SKM-1 treated with dmso at 0.1 percent for 144 hours (cell line): Measurements from ENCODE around the gene POMT2.
"Not testable (repeated sequence)": the region's sequence is repeated elsewhere in the genome, so short reads cannot be mapped to it uniquely, and the experiment has no call there.

ENCODE experiments used
- DNase-seq: peaks from one replicate; lab custom pipeline; 2025; ENCODE audit not compliant: unreplicated experiment; lab: John Stamatoyannopoulos, UW

The POMT2 gene

DNA sequence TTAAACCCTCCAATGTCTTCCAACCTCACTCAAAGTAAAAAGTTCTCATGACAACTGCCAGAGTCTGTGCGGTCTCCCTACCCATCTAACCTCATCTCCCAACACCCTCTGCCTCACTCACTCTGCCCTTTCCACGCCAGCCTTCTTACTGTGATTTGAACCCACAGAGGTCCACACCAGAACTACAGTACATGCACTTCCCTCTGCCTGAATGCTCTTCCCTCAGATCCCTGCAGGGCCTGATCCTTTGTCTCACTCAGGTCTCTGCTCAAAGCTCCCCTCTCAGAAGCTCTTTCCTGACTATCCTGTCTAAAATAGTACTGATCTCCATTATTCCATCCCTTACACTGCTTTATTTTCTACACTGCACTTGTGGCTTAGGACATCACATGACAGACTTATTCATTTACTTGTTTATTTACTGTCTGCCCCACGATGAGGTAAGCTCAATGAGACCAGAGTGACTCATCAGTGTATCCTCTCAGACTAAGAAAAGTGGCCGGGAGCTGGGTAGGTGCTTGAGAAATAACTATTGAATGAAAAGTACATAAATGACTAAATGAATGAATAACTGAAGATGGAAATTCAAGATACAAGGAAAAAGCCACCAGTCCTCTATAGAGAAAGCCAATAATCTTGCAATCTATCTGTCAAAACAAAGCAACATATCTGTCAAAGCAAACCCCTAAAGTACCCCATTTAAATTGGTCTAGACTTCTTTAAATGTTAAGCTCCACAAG, 17.1 kb downstream of the POMT2 start:
- DNase-seq = no peak

DNA sequence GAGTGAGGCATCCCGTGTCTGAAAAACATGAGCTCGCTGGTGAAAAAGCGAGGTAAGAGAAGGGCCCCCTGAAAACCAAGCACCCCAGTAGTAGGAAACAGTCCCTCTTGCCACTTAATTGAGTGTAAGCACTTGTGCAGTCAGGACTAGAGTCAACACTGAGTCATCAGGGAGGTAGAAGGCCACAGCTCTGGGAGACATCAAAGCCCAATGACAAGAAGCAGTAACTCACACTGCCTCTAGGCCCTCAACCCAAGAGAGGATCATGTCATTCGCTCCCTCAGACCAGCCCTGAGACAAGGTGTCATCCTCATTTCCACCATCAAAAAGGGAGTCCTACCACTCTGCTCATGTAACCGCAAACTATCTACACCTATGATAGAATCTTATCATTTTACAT, 17.8 kb downstream of the POMT2 start:
- DNase-seq = no peak

DNA sequence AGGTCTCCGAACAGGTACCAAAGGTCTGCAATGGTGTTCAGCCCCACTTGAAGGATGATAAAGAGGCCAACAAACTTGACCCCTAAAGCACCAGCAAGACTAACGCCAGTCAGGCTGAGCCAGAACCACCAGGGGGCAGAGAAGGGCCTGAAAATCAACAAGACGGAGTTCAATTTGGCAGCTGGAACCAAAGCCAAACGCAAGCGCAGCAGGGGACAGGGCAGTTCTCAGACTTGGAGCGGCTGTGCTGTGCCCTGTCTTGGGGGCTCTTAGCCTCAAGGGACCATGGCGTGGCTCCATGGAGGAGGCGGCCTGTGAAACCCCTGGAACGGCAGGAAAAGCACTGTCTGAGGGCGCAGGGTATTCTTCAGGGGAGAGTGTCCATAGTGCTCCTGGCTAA, 19.6 kb downstream of the POMT2 start:
- DNase-seq = no peak

DNA sequence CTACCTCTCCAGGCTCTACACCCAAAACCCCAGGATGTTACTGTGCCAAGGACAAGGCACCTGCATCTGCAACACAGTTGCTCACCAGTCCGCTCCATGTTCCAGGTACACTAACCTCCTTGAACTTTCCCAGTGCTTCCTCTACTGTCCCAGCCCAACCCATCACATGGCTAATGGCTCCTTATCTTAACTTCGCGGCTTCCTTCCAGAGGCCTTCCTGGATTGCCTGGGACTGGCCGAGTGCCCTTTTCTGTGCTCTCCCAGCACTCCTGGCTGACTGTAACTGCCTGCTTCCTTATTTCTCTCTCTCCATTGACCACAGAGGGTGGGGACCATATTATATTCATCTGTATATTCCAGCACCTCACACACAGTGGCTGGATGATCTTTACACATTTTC, 20.9 kb downstream of the POMT2 start:
- no peak for DNase-seq

DNA sequence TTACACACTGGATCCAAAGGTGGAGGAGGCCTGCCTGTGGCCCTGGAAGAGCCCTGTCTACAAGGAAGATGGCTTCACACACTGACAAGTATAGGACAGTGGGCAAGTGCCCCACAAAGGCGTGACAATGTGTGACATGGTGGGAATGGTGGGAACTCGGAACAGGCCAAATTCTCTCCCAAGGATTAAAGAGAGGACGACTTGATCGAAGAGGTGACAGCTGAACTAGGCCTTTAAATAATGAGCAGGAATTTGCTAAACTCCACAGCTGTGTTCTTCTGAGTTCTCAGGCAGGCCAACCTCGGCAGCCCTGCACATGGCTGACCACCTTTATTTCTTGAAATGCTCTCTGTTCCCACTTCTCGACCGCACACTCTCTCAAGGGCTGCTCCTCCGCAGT, 23.8 kb downstream of the POMT2 start:
- DNase-seq = no peak

DNA sequence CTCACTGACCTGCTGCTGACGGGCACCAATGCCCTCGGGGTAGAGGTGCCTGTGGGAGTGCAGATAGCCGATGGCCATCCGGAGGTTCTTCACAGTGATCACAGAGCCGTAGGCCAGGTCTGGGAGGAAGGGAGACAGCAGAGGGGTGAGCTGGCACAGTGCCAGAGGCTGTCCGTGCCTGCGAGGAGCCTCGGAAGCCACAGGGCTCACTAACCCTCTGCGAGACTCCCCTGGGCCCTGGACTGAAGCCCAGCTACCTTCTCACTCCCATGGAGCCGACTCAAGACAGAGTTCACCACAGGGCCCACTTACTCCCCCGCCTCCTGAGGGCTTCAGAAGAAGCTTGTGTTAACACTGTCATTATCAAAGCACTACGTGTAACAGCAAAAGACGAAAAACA, 24.5 kb downstream of the POMT2 start:
- DNase-seq = no peak

DNA sequence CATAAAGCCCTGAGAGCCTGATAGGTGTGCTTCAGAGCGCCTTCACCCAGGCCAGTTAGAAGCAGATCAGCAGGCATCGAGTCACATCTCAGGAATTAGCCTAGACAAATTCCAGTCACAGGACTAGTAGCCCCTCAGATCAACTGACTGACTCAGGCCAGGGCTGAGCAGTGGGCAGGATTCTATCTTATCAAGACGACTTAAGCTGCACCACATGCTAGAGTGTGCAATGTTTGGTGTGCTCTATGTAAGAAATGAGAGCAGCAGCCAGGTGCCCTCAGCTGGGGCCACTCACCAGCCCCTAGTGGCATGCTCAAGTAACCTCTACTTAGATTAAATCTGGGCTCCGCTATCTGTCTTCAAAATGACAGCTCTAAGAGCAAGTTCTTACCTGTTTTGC, 30.0 kb downstream of the POMT2 start:
- DNase-seq = no peak

DNA sequence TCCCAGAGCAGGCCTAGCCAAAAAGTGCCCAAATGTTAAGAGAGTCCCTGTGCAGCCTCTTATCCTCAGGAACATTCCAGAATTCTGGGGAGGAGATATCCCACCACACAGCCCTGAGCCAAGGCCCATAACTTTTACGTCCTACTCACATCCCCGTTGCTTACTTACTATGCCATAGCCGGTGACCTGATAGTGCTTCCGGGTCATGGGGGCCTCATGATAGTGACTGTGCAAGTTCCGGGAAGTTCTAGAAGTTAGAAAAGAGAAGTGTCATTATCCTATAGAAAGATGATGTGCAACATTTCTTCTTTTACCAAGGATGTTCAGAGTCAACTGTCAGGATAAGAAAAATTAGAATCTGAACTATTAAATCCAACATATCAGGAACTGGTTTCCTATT, 34.1 kb downstream of the POMT2 start:
- DNase-seq = no peak

DNA sequence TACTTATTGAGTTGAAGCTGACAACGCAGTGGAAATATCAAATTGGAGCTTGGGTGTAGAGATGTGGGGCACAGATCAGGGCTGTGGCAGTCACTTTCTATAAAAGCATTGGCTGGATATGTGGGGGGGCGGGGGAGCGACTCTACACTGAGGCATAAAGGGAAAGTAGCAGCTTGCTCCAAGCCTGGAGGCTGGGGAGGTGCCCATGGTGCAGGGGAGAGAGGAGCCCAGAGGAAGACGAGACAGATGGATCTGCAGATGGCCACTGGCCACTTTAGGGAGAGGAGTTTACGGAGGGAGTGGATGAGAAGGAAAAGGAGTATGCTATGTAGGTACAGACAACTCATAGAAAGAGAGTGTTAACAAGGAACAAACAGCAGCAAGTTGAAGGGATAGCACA, 36.2 kb downstream of the POMT2 start:
- DNase-seq = no peak

DNA sequence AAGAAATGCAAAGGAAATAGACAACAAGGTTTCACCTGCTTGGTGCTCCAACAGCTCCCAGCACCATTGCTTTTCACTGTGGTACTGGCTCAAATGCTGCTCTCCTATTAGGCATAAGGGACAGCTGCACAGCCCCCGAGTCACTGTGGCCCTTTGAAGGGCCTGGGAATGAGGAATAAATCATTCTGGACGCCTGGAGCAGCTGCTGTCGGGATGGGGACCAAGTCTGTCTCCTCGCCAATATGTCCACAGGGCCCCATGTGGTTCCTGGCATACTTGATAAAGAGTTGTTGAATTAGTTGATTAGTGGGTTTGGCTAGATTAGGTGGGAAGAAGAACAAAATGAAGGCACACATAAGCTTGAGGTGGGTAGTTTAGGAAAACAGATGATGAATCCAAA, 36.6 kb downstream of the POMT2 start:
- DNase-seq = no peak

DNA sequence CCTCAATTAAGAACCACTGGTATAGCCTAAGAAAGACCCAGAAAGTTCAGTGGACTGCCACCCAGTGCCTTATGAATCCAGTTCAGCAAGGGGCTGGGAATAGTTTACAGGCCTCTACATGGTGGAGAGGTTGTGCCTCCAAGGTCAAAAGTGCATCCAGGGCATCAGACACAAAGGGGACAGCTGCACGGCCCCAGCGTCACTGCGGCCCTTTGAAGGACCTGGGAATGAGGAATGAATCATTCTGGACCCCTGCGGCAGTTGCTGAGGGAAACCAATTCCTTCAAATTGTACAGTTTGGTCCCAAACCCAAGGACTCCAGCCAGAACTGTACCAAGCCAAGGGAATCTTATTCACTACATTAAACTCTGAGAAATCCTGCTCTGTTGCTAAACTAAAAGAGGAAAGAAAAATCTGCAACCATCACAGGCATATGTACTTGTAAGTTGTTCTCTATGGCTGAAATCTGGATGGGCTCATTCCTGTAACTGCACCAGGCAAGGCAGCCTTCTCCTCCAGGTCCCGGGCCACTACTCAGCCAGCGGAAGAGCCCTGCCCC, 38.8 kb downstream of the POMT2 start:
- no peak for DNase-seq

DNA sequence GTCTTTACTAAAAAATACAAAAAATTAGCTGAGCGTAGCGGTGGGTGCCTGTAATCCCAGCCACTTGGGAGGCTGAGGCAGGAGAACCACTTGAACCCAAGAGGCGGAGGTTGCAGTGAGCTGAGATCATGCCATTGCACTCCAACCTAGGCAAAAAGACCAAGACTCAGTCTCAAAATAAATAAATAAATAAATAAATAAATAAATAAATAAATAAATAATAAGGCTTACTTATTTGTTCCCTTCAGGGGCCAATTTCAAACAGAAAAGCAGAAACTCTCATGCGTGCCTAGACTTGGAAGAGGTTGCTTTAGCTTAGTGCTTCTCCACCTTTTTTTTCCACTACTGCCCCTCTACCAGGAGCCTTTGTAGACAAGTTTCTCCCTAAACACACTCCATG, 39.8 kb downstream of the POMT2 start:
- not testable (repeated sequence) for DNase-seq

DNA sequence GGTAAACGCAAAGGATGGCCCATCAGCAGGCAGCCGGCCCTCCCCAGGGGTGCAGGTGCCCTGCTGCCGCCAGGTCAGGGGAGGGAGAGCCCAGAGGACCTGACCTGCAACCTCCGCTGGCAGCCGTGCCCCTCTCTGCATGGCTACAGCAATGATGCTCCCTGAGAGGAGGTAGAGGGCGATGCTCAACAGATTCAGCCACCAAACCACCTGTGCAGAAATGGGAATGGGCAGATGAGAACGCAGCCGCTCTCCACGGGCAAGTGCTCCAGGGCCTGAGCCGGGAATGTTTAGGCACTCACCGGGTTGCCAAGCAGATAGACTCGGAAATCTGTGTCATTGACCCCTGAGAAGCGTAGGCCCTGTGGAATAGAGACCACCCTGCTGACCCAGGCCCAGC, 41.0 kb downstream of the POMT2 start:
- no peak for DNase-seq

DNA sequence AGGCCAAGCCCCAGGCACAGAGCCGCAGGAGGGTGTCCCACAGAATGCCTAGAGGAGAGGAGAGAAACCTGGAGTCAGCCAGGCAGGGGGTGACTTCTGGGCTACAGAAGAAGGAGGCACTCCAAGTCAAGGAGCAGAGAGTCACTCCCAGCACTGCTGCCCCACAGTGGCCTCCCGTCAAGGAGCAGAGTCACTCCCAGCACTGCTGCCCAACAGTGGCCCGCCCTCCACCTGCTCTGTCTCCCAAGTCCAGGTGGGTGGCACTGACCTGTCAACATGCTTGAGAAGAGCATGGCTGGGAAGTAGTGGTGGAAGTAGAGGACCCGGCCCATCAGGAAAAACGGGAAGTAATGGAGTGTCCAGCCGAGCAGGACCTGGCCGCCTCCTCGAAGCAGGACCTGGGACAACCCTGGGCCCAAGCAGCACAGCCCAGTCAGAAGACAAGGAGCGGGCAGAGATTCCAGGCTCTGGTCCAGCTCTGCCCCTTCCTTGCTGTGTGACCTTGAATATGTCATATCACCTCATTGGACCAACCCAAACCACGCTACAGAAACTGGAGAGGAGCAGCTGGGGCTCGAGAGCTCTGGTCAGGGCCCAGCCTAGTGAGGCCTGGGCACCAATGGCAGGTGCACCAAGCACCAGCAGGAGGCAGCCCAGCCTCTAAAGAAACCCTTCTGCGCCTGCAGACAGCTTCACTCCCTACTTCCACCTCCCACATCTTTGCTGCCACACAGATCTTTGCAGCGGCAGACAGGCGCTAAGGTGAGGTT, 42.0 kb downstream of the POMT2 start:
- no peak for DNase-seq

DNA sequence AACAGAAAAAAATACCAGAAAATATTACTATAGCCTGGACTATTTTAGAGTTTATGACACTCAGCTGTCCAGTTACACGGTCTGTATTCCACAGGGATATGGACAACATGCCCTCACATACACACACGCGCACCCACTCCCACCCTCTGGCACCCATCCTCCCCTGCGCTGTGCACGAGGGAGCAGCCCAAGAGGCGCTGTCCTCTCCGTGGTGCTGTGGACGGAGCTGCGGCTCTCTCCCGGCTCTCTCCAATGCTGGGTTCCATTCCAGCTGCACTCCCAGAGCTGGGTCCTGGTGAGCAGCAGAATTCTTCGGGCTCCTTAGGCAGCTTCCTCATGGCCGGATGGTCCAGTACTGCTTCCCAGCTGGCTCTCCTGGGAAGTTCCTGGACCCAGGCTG, 43.7 kb downstream of the POMT2 start:
- DNase-seq = no peak

DNA sequence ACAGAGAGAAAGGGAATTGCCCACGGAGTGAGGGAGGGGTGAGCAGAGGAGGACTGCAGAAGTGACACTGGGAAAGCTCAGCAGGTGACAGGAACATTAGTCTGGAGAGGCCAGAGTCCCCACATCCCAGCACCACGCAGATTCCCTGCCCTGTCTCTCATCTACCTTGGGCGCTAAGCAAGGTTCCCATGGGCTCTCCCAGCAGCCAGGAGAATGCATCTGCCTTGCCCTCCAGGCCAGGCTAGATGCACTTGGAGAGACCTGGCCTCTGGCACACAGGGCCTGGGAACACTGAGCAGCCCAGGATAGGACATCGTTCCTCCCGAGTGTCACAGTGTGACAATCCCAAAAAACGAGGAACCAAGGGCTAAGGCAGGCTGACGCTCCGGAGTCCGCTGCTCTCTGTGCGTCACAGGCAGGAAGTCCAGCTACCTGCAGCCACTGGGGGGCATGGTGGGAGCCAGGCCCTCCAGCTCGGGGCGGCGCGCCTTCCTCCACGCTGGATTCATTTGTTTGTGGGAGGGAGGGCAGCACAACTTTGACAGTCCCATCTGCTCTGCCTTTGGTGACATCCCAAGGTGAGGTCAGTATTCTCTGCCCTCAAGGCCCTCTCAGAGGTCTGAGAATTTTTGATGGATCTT, 44.3 kb downstream of the POMT2 start:
- DNase-seq = no peak

DNA sequence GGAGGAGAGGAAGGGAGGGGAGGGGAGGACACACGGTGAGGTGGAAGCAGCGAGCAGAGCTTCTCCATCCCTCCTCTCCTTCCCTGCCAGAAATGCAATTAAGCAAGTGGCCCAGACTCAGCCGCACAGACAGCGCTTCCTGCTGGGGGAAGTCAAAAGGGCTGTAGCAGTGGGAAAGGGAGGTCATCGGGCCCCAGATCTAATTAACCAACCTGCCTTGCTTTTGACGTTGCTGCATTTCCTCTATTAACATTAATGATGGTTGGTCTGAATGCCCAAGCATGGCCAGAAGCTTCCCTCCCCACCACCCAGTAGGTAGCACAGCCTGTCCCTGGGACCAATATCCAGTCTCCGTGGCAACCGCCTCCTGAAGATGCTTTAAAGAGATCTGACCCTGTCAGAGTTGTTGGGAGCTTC, 45.1 kb downstream of the POMT2 start:
- DNase-seq = no peak

DNA sequence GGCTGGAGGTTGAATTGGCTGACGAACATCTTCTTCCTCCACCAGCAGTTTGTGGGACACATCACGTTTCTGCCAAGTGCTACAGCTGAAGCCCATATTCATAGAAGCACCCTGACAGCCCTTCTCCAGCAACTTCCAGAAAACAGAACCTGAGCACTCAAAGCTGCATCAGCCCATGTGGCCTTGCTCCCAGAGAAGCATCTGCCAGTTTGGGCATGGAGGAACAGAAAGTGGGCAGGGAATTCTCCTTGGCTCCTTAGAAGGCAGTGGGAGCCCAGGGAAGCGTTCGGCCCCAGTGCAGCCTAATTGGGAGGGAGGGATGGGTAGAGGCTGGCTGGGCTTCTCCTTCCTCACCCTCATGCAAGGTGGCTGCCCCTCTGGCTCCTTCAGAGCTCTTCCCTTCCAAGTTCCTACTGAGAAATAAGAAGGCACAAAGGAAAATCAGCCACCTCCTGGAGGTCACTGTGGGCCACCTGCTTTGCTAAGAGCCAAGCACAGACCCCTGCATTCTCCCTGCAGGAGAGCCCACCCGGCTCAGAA, 45.6 kb downstream of the POMT2 start:
- no peak for DNase-seq

DNA sequence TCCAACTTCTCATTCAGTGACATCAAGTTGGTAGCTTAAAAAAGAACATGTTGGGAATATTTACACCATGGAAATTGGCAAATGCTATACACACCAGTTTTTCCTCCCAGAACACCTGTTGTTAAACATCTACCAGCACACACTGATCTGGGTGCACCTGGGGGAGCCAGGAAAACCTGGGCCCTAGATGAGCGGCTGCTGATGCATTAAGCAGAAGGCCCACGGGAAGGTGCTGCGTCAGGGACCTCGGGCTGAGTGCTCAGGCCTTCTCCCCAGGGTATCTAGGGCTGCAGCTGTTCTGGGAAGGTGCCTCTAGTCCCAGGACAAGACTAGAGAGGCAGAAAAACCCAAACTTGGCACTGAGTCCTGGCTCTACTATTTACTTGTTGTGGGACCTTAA, 46.9 kb downstream of the POMT2 start:
- no peak for DNase-seq

DNA sequence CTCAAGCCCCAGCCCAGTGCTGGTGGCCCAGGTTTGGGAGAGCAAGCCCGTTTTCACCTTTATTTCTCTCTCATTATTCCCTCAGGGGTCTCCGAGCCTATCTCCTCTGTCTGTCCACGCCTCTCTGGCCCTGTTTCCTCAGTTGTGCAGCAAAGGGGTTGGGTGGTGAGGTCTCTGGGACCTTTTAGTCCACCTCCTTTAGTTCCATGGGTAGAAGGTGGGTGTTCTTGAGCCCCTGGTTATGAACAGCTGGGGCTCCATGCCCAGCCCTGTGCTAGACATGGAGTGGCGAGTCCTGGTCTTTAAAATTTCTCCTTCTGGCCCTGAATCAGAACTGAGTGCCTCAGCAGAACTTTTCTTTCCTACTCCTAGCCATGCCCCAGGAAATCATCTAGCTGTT, 48.4 kb downstream of the POMT2 start:
- DNase-seq = no peak

DNA sequence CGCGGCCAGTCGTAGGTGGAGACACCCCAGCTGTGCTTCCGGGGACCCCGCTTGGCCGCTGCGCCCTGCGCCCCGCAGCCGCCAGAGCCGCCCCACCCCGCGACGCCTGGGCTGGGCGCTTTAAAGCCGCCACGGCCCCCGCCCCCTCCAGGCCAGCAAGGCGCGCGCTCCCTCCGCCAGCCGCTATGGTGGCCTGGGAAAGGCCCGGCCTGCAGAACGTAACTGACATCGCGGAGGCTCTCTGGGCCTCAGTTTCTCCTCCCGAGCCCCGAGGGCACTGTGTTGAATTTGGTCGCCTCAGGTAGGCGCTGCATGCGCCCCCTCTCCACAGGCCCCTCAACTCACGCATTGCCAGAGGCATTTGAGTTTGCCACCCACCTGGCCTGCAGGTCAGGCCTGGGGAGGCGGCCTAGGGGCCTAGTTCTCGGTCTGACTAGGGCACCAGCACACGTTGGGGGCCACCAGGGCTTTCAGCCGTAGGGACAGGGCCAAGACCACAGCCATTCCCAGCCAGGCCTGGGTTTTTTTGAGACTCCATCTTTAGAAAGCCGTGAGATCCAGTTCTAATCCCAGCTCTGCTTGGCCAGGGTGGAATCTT, 49.5 kb downstream of the POMT2 start, which contains the start of gene NGB:
Gene NGB (minus strand): TSS at position 94 of the 598 bp plus-strand sequence. CDS start 269 bp downstream, outside the sequence.
- no peak for DNase-seq
